ENCODE data around the gene SMIM15. TPM values are rescaled to one million over a fixed set of nuclear protein-coding genes. Genes with fewer than 3 reads are reported as not detected.

The SMIM15 gene
- total RNA-seq, 1 experiment from 2014 or later: 41.9 TPM

DNA sequence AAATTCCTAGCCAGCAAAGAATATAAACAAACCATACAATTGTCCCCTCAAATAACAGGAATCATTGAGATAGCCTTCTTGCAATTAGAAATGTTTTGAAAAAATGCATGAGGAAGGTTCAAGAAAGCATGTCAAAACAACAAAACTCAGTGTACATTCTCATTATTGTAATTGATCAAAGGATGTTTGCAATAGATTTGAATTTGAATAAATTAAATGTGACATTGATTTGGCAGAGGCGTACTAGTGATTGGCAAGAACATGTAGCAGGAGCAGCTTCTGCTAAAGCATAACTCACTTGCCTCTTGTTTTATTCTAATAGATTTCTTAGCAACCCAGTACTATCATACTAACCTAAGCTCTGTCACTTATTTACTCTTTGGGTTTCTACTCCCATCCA, 19.9 kb downstream of the SMIM15 start (continued):
- no peak for TF ChIP-seq GTF2I (CRISPR knock-in tag; conservative IDR thresholded peaks at IDR 0.05)
- TF ChIP-seq, protein P1, sequence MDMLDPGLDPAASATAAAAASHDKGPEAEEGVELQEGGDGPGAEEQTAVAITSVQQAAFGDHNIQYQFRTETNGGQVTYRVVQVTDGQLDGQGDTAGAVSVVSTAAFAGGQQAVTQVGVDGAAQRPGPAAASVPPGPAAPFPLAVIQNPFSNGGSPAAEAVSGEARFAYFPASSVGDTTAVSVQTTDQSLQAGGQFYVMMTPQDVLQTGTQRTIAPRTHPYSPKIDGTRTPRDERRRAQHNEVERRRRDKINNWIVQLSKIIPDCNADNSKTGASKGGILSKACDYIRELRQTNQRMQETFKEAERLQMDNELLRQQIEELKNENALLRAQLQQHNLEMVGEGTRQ (CRISPR knock-in tag; IDR thresholded peaks at IDR 0.05): no peak

DNA sequence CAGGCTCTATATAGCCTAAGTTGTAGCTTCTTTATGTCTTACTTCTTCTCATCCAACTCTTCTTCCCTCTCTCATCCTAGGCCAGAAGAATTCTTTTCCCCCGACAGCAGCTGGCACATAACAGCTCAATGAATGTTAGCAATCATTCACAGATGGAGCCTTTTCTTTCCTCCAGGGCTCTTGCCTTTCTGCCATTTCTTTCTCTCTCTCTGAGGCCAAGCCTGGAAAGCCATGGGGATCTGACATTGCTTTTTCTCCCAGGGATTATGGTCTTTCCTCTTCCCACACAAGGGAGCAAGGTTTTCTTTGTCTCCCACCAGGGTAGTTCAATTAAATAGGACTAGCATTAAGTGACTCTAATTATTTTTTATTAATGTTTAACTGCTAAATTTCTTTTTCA, 20.5 kb downstream of the SMIM15 start:
- H3K4me1 Mint-ChIP-seq: peaks cover 7% of the 10 kb centered on the region
- POLR2A ChIA-PET: no interaction called here

DNA sequence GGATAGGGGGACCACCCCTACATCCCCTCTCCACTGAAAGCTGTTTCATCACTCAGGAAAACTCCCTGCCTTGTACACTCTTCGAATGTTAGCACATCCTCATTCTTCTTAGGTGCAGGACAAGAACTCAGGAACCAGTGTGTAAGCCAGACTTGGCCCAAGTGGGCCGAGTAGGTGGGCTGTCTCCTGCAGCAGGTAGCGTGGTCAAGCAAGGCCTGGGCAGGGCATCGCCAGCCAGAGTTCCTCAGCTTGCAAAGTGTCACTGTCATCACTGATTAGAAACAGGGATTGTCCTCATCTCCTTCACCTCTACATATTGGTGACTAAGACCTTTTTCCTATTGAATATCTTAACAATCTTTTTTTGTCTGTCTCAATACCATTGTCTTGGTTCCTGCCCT, 22.3 kb downstream of the SMIM15 start:
- Mint-ChIP-seq H3K27me3 (ENCODE audit: low read depth) (no peaks in the 10 kb centered on the region), H3K4me3 (no peak overlapping the region), H3K27ac (no peak overlapping the region), H3K36me3 (no peaks in the 10 kb centered on the region), H3K4me1 (peaks cover 7% of the 10 kb centered on the region), H3K9me3 (no peaks in the 10 kb centered on the region)
- TF ChIP-seq SOX15 (CRISPR knock-in tag; IDR thresholded peaks at IDR 0.05) (no peak), HMGA2 (CRISPR knock-in tag; IDR thresholded peaks at IDR 0.05) (no peak), TP53 (CRISPR knock-in tag; IDR thresholded peaks at IDR 0.05) (no peak), ZNF671 (CRISPR knock-in tag; IDR thresholded peaks at IDR 0.05) (no peak), ZNF219 (CRISPR knock-in tag; IDR thresholded peaks at IDR 0.05; ENCODE audit: borderline replicate concordance) (no peak), RORB (CRISPR knock-in tag; IDR thresholded peaks at IDR 0.05) (no peak), NFYB (CRISPR knock-in tag; conservative IDR thresholded peaks at IDR 0.05; ENCODE audit: low read depth) (no peak), NR3C1 (CRISPR knock-in tag; conservative IDR thresholded peaks at IDR 0.05; ENCODE audit: low read depth) (no peak), SP1 (CRISPR knock-in tag; conservative IDR thresholded peaks at IDR 0.05) (no peak)
- TF ChIP-seq, protein P2, sequence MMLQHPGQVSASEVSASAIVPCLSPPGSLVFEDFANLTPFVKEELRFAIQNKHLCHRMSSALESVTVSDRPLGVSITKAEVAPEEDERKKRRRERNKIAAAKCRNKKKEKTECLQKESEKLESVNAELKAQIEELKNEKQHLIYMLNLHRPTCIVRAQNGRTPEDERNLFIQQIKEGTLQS (CRISPR knock-in tag; conservative IDR thresholded peaks at IDR 0.05): no peak
- TF ChIP-seq, protein P3, sequence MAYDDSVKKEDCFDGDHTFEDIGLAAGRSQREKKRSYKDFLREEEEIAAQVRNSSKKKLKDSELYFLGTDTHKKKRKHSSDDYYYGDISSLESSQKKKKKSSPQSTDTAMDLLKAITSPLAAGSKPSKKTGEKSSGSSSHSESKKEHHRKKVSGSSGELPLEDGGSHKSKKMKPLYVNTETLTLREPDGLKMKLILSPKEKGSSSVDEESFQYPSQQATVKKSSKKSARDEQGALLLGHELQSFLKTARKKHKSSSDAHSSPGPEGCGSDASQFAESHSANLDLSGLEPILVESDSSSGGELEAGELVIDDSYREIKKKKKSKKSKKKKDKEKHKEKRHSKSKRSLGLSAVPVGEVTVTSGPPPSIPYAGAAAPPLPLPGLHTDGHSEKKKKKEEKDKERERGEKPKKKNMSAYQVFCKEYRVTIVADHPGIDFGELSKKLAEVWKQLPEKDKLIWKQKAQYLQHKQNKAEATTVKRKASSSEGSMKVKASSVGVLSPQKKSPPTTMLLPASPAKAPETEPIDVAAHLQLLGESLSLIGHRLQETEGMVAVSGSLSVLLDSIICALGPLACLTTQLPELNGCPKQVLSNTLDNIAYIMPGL (CRISPR knock-in tag; IDR thresholded peaks at IDR 0.05): no peak
- TF ChIP-seq, protein P4, sequence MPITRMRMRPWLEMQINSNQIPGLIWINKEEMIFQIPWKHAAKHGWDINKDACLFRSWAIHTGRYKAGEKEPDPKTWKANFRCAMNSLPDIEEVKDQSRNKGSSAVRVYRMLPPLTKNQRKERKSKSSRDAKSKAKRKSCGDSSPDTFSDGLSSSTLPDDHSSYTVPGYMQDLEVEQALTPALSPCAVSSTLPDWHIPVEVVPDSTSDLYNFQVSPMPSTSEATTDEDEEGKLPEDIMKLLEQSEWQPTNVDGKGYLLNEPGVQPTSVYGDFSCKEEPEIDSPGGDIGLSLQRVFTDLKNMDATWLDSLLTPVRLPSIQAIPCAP (CRISPR knock-in tag; IDR thresholded peaks at IDR 0.05): no peak
- TF ChIP-seq, protein P5, sequence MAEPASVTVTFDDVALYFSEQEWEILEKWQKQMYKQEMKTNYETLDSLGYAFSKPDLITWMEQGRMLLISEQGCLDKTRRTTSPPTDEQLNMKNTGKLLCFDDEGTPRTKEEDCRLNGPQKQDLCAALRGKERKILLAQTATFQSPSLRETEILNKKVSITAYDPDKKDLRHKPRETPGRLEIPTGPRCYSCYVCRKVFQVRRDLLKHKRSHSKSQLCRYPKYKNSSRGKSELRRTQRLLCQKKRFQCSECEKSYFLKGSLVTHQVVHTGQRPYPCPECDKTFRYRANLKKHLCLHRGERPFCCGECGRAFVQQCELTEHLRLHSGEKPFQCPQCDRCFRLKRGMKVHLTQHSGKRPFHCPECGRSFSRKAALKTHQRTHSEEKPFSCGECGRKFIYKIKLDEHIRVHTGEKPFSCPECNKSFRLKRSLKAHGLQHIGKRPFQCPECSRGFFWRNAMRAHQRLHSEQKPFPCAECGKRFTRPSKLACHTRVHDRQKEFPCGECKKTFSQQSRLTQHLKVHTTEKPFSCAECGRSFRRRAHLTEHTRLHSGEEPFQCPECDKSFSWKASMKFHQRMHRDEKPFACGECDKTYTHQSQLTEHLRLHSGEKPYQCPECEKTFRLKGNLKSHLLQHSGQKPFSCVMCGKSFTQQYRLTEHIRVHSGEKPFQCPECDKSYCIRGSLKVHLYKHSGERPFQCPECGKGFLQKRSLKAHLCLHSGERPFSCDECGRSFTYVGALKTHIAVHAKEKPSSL (CRISPR knock-in tag; conservative IDR thresholded peaks at IDR 0.05): no peak
- DNase-seq (ENCODE audit: low spot score) (no peak), ATAC-seq (no peak)
- ChIA-PET POLR2A (no interaction called here), CTCF (no interaction called here)

More for the DNA sequence above, 20.5 kb downstream of the SMIM15 start:
- no peak for TF ChIP-seq CREM (CRISPR knock-in tag; IDR thresholded peaks at IDR 0.05)
- TF ChIP-seq CREB1 (CRISPR knock-in tag; IDR thresholded peaks at IDR 0.05): no peak
- no peak overlapping the region for H3K27ac Mint-ChIP-seq
- no peaks in the 10 kb centered on the region for H3K36me3 Mint-ChIP-seq
- ATAC-seq (no peak; the same call in 1 of the 2 replicates), DNase-seq (ENCODE audit: low spot score) (no peak)
- H3K27me3 Mint-ChIP-seq (ENCODE audit: low read depth): no peaks in the 10 kb centered on the region
- no peaks in the 10 kb centered on the region for H3K9me3 Mint-ChIP-seq
- CTCF ChIA-PET: interaction anchor here (0.6 kb wide), 1 partner anchor 585 kb away, joined by 3 read pairs; no protein-coding TSS in a partner anchor
- no peak overlapping the region for H3K4me3 Mint-ChIP-seq

Measured in WTC11 (cell line).